GM20000 (cell line): ENCODE measurements around the gene ELMO1.

Experiments
- DNase-seq: peaks from one replicate; pipeline ENCODE4 v3.0.0; 2012; ENCODE audit warnings: low spot score
- TF ChIP-seq, protein P1 (sequence below): IDR thresholded peaks from 2 replicates; pipeline ENCODE4 v1.5.1; 2012; ENCODE audit warnings: mild to moderate bottlenecking, control low read depth; ENCODE audit errors: extremely low read depth, missing control alignments

The ELMO1 gene

DNA sequence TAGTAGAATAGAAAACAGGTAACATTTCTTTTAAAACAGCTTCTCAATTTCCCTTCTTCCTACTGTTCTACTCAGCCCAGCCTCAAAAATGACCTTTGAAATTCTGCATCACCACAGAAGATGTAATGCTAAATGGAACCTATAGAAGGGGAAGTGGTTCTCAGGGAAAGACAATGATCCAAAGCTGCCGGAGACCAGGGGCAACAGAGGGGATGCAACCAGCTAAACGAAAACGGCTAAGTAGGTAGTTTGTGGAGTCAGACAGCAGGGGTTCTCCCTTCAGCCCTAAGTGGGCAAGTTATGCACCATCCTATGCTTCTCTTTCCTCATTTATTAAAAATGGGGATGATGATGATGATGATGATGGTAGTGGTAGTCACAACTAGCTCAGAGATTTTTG lies 214.3 kb downstream of the ELMO1 start:
- TF ChIP-seq, protein P1, sequence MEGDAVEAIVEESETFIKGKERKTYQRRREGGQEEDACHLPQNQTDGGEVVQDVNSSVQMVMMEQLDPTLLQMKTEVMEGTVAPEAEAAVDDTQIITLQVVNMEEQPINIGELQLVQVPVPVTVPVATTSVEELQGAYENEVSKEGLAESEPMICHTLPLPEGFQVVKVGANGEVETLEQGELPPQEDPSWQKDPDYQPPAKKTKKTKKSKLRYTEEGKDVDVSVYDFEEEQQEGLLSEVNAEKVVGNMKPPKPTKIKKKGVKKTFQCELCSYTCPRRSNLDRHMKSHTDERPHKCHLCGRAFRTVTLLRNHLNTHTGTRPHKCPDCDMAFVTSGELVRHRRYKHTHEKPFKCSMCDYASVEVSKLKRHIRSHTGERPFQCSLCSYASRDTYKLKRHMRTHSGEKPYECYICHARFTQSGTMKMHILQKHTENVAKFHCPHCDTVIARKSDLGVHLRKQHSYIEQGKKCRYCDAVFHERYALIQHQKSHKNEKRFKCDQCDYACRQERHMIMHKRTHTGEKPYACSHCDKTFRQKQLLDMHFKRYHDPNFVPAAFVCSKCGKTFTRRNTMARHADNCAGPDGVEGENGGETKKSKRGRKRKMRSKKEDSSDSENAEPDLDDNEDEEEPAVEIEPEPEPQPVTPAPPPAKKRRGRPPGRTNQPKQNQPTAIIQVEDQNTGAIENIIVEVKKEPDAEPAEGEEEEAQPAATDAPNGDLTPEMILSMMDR, result no peak

DNA sequence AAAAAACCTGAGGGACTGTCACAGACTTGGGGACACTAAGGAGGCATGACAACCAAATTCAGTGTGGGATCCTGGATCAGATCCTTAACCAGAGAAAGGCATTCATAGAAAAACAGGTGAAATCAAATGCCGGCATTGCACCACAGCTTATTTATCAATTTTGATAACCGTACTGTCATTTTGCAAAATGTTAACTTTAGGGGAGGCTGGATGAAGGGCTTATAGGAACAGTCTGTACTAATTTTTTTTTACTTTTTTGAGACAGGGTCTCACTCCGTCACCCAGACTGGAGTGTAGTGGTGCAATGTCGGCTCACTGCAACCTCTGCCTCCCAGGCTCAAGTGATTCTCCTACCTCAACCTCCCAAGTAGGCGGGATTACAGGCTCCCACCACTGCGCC lies 217.1 kb downstream of the ELMO1 start:
- DNase-seq, result no peak
- TF ChIP-seq, protein P1, result no peak

More for the DNA sequence above, 214.3 kb downstream of the ELMO1 start:
- DNase-seq, result no peak

DNA sequence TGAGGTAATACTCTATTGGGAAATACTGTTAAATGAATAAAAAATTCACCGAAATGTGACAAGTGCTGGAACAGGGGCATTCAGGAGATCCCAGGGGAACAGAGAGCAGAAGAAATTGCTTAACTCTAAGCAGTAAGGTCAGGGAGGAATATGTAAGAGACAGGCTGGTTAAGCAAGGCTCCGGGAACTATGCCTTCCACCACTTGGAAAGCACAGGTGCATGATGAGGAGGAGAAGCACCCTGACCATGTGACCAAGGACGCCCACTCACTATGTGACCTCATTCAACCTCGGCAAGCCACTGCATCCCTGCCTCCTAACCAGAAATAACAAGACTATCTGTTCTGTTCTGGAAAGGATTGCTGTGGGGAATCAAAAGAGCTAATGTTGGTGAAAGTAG lies 218.4 kb downstream of the ELMO1 start:
- no peak for DNase-seq
- TF ChIP-seq, protein P1, result no peak

DNA sequence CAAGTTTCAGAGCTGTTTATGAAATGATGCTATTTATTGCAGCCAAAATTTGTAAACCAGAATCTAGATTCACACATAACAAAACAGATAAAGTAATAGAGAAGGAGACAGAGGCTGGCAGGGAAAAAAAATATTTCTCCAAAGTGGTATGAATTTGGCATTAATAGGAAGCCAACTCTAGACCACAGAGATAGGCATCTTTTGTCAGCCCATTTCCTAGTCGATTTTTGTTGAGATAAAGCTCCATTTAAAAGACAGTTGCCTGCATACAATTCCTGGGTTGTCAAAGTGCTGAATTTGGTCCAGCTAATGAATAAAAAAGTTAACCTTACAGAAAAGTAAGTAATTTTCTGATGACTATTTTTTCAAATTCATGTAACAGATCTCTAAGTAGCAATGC lies 219.3 kb downstream of the ELMO1 start:
- TF ChIP-seq, protein P1, result no peak
- no peak for DNase-seq

DNA sequence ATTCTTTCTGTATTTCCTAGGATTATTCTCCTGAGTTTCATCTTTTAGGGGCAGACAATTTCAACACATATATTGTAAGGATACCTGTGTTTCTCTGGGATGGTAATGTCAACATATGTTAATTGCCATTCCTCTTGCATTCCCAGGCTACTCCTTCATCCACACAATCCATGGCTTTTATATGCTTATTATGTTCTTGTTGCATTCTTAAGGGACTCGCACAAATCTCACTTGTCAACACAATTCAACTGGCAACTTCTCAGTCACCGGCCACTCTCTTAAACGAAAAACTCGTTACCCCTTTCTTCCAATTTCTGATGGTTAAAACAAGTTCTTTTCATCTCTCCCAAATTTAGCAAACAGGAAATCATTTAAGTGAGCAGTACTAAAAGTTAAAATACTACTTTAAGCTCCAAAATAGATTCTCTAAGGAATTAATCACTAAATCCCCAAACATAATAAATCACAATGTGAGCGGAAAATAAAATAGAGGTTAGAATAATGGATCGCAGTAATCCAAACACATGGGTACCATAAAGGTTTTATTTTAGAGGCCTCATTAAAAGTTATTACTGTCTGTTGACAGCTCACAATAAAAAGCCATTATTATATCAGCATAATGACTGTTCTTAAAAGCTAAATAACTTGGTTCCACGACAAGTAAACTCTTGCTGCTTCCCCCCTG lies 223.2 kb downstream of the ELMO1 start:
- no peak for DNase-seq
- TF ChIP-seq, protein P1, result no peak

DNA sequence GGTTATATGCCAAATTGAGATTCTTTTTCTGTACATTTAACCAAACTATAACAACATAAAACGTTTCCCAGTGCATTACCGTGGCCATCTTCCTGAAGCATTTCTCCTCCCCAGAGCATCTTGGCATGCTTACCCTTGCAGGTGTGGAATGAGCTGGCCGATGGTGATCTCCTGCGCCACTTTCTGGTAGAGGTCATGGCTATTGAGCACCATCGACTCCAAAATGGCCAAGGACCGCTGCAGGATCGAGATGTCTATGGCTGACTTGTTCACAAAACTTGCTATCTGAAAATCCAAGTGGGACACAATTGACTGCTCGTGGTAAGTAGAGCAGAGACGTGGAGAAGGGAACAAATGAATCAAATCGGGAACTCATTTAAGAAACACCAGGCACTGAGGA lies 223.9 kb downstream of the ELMO1 start:
- TF ChIP-seq, protein P1, result no peak

DNA sequence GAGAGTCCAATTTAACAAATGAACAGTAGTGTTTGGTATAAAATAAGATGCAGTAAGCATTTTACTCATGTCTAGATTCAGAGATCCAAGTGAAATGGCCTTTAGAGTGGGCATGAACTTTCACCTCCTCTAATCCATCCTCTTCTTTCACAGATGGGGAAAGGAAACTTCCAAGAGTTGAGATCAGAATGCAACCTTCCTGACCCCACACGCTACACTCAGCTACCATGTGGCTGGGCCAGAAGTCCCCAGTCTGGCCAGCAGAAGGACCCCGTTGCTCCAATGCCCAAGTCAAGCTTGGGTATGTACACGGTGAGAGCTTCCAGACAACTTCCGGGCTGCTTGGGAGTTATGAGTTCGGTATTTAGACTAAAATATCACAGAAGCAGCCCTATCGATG lies 228.0 kb downstream of the ELMO1 start:
- no peak for DNase-seq
- TF ChIP-seq, protein P1, result no peak

More for the DNA sequence above, 223.9 kb downstream of the ELMO1 start:
- DNase-seq, result no peak
